IPS DF 6.9 (cell line): ENCODE data around the gene COL23A1.

ENCODE experiments used
- DNase-seq: peaks from one replicate; pipeline ENCODE4 v3.0.0-alpha.2; 2013; ENCODE audit warnings: low read depth, low spot score
- H3K27ac ChIP-seq: one replicate; pipeline ENCODE4 v1.5.1; 2013; ENCODE audit warnings: low read length, control low read depth
- H3K27me3 ChIP-seq: 2 replicates; pipeline ENCODE4 v1.6.1; 2013; ENCODE audit warnings: mild to moderate bottlenecking, low read length; ENCODE audit not compliant: control insufficient read depth, insufficient read depth
- H3K36me3 ChIP-seq: 2 replicates; pipeline ENCODE4 v1.6.1; 2013; ENCODE audit warnings: low read length; ENCODE audit not compliant: control insufficient read depth, insufficient read depth
- H3K4me1 ChIP-seq: 2 replicates; pipeline ENCODE4 v1.6.1; 2013; ENCODE audit warnings: low read length; ENCODE audit not compliant: control insufficient read depth, insufficient read depth
- H3K4me3 ChIP-seq: 2 replicates; pipeline ENCODE4 v1.5.1; 2013; ENCODE audit warnings: mild to moderate bottlenecking, low read length
- H3K9me3 ChIP-seq: 2 replicates; pipeline ENCODE4 v1.6.1; 2013; ENCODE audit warnings: low read length, inconsistent platforms; ENCODE audit not compliant: control insufficient read depth, insufficient read depth
- WGBS: extraction: QIAGEN DNeasy Blood & Tissue Kit; methylation state at CpG from one replicate; pipeline ENCODE4 v1.1.7; 2013; ENCODE audit warnings: mixed read lengths, missing lambda C conversion rate; ENCODE audit not compliant: insufficient read length, insufficient coverage; 5-methylcytosine and 5-hydroxymethylcytosine counted together

COL23A1 gene

DNA sequence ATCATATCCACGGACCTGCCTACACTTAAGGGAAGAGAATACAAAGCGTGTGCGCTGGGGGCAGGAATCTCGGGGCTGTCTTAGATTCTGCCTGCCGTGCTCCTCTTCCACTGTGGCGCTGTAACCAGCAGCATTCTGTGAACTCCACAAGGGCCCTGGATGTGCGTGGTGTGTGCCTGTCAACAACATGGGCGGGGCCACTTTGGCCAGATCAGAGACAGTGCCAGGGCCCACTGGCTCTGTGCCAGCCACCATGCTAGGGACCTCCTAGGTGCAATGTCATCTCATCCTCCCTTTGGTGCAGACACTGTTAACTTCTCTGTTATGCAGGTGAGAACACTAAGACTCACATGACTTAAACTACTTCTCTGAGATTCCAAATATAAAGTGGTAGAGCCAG is 113.7 kb downstream of the COL23A1 start:
- WGBS, result no CpG with 5 or more reads among the region's 8 CpGs
- Histone ChIP-seq H3K4me1 (0 out of 2 replicates have a peak, but pooled peaks cover 1% of the 10 kb centered on the region), H3K9me3 (no peaks in the 10 kb centered on the region), H3K27me3 (no peaks in the 10 kb centered on the region), H3K27ac (no peak overlapping the region), H3K36me3 (no peaks in the 10 kb centered on the region), H3K4me3 (no peak overlapping the region)
- no peak for DNase-seq

GRCh38 chr5:178475422-178475821 is 114.8 kb downstream of the COL23A1 start:
- Histone ChIP-seq H3K27me3 (no peaks in the 10 kb centered on the region), H3K4me1 (0 out of 2 replicates have a peak, but pooled peaks cover 1% of the 10 kb centered on the region), H3K9me3 (no peaks in the 10 kb centered on the region), H3K4me3 (no peak overlapping the region), H3K27ac (no peak overlapping the region), H3K36me3 (no peaks in the 10 kb centered on the region)
- no peak for DNase-seq
- WGBS, result no CpG with 5 or more reads among the region's 5 CpGs

DNA sequence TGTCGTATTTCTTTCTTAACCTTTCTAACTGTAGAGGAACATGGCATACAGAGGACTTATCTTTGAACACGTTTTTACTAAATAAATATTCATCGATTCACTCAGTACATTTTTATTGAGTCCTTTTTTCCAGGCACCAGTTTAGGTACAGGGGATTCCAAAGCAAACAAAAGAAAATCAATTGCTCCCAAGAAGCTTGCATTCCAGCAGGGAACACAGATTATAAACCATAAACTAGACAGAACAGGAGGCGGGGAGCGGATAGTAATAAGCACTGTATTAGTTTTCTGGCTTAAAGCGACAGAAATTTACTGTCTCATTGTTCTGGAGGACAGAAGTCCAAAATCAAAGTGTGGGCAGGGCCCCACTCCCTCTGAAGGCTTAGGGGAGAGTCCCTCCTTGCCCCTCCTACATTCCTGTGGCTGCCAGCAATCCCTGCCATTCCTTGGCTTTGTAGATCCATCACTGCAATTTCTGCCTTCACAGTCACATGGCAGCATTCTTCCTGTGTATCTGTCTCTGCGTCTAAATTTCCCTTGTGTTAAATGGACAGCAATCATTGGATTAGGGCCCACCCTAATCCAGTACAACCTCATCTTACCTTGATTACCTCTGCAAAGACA is 115.5 kb downstream of the COL23A1 start:
- no peak overlapping the region for H3K4me3 ChIP-seq
- WGBS, result no CpG with 5 or more reads among the region's 7 CpGs
- H3K36me3 ChIP-seq, result no peaks in the 10 kb centered on the region
- 0 out of 2 replicates have a peak, but pooled peaks cover 1% of the 10 kb centered on the region for H3K4me1 ChIP-seq
- no peak for DNase-seq
- no peak overlapping the region for H3K27ac ChIP-seq
- H3K27me3 ChIP-seq, result no peaks in the 10 kb centered on the region
- H3K9me3 ChIP-seq, result no peaks in the 10 kb centered on the region

DNA sequence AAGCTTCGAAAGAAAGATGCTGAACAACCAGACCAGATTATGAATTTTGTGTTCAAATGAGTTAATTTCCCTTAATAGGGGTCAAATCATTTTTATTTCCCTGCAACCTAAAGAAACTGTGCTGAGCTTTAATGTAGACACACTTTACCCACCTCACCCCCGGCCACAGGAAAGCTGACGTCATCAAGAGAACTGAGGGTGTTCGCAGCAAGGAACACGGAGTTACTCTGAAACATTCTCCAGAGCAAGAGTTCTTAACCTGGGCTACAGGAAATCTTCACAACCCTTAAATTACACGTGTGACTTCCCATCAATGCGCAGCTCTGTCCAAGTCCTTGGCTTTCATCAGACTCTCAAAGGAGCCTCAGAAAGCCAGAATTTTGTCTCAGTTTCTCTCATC is 116.3 kb downstream of the COL23A1 start:
- Histone ChIP-seq H3K4me1 (0 out of 2 replicates have a peak, but pooled peaks cover 1% of the 10 kb centered on the region), H3K27ac (no peak overlapping the region), H3K36me3 (no peaks in the 10 kb centered on the region), H3K27me3 (no peaks in the 10 kb centered on the region), H3K9me3 (no peaks in the 10 kb centered on the region), H3K4me3 (no peak overlapping the region)
- DNase-seq, result no peak
- no CpG with 5 or more reads among the region's 7 CpGs for WGBS

DNA sequence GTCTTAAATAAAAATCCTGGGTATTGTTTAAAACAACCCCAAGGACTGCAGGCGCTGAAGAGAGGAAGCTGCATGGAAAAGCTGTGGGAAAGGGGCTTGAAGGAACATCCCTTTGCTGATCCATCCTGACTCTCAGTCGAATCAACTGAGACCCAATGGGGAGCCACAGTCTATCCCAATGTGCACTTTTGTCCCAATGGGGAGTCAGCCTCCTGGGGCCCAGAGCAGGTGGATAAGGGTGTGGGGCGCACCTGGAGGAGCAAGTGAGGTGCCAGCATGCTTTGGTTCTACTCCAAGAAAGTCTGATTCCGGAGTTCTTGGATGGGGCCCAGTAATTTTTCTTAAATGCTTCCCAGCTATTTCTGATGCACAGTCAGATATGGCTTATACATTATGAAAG is 118.1 kb downstream of the COL23A1 start:
- no CpG with 5 or more reads among the region's 4 CpGs for WGBS

DNA sequence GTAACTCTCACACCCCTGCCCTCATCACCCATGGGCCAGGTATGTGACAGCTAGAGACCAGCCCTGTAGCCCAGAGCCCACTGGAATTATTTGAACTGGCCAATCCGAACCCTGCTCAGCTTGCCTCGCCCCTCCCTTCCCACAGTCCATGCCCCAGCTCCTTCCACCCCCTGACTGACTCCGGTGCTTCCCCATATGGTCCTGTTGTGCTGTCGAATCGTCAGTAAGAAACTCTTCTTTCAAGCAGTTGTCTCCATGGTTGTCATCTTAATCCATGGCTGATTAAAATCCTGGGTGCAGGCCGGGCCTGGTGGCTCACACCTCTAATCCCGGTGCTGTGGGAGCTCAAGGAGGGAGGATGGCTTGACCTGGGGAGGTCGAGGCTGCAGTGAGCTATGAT is 118.5 kb downstream of the COL23A1 start:
- no peaks in the 10 kb centered on the region for H3K36me3 ChIP-seq
- no CpG with 5 or more reads among the region's 8 CpGs for WGBS
- no peaks in the 10 kb centered on the region for H3K27me3 ChIP-seq
- no peak for DNase-seq
- 0 out of 2 replicates have a peak, but pooled peaks cover 1% of the 10 kb centered on the region for H3K4me1 ChIP-seq
- H3K27ac ChIP-seq, result no peak overlapping the region
- no peaks in the 10 kb centered on the region for H3K9me3 ChIP-seq
- no peak overlapping the region for H3K4me3 ChIP-seq

More for the DNA sequence above, 118.1 kb downstream of the COL23A1 start:
- no peak overlapping the region for H3K27ac ChIP-seq
- H3K9me3 ChIP-seq, result no peaks in the 10 kb centered on the region
- no peaks in the 10 kb centered on the region for H3K27me3 ChIP-seq
- no peaks in the 10 kb centered on the region for H3K36me3 ChIP-seq
- 0 out of 2 replicates have a peak, but pooled peaks cover 1% of the 10 kb centered on the region for H3K4me1 ChIP-seq
- DNase-seq, result no peak
- no peak overlapping the region for H3K4me3 ChIP-seq

GRCh38 chr5:178470760-178471025 is 119.5 kb downstream of the COL23A1 start:
- Histone ChIP-seq H3K9me3 (no peaks in the 10 kb centered on the region), H3K27ac (no peak overlapping the region), H3K4me3 (no peak overlapping the region), H3K4me1 (peaks cover 1% of the 10 kb centered on the region; the same call in 1 of the 2 replicates), H3K36me3 (no peaks in the 10 kb centered on the region), H3K27me3 (no peaks in the 10 kb centered on the region)
- DNase-seq, result no peak
- no CpG with 5 or more reads among the region's 6 CpGs for WGBS

DNA sequence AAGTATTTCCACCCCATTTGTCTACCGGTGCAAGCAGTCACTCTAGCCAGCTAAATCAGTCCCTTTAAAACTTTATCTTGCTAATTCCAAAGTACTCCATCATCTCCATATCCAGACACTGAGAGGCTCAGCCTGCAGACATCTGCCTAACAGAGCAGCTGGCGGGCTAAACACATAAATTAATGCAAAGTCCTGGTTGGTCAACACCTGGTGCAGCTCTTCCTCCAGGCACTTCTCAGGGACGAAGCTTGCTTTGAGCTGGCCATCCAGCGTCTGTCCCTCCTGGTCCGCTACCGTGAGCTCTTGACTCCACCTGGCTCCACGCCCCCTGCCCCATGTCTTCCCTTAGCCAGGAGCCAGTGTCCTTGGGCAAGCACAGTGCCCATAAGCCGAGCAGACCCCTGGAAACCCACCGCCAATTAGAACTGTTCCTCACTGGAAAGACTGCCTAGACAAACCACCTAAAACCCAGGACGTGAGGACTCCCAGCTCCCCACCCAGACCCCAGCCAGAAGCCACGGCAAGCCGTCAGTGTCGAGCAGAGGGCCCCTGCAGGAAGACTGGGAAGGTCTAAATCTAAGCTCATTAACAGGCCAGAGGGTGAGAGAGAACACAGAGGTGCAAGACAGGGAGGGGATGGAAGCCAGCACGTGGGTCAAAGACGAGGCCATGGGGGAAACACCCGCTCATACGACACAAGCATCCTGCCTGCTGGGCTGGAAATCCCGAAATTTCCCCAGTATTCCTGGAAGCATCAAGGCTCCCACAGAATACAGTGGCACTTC is 120.0 kb downstream of the COL23A1 start:
- WGBS, result no CpG with 5 or more reads among the region's 18 CpGs
- Histone ChIP-seq H3K9me3 (no peaks in the 10 kb centered on the region), H3K36me3 (no peaks in the 10 kb centered on the region), H3K27me3 (no peaks in the 10 kb centered on the region), H3K4me1 (peaks cover 1% of the 10 kb centered on the region; the same call in 1 of the 2 replicates), H3K27ac (no peak overlapping the region), H3K4me3 (no peak overlapping the region)
- DNase-seq, result no peak

DNA sequence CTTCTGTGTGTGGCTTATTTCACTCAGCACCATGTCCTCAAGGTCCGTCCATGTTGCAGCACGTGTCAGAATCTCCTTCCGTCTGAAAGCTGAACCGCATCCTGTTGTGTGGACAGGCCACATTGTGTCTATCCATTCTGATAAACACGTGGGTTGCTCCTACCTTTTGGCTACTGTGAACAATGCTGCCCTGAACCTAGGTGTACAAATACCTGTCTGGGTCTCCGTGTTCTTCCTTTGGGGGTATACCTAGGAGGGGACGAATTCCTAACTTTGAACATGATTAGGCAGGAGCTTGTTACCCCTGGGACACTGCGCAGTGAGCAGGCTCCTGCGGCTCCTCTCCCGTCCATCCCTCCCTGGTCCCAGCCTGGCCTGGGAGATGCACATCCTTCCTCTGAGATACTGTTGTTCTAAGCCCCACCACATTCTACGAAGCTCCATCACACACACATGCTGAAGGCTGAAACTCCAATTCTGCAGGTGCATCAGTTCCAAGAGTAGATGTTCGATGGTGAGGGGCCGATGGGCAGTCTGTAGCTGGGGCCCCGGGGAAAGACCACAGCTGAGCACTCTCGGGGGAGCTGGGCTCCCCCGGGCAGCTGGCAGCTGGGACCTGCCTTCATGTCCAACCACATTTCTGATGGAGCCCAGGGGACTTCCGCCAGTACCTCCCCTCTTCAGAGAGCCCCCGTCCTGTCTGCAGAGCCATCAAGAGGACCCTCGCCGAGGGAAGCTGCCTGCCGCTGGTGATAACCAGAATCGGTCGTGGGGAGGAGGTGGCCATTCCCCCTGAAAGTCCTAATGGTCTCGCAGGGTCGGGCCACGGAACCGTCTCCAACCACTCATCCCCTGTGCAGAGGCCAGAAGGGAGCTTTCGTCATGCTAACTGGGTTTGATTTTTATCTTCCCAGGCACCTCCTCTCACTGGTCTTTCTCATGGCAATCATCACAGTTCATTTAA is 120.9 kb downstream of the COL23A1 start:
- Histone ChIP-seq H3K9me3 (no peaks in the 10 kb centered on the region), H3K27ac (no peak overlapping the region), H3K36me3 (no peaks in the 10 kb centered on the region), H3K27me3 (no peaks in the 10 kb centered on the region), H3K4me3 (no peak overlapping the region), H3K4me1 (peaks cover 1% of the 10 kb centered on the region; the same call in 1 of the 2 replicates)
- no CpG with 5 or more reads among the region's 28 CpGs for WGBS
- no peak for DNase-seq

GRCh38 chr5:178468196-178468685 is 122.0 kb downstream of the COL23A1 start:
- Histone ChIP-seq H3K27ac (no peak overlapping the region), H3K4me3 (no peak overlapping the region), H3K36me3 (no peaks in the 10 kb centered on the region), H3K9me3 (no peaks in the 10 kb centered on the region), H3K27me3 (no peaks in the 10 kb centered on the region), H3K4me1 (peaks cover 1% of the 10 kb centered on the region; the same call in 1 of the 2 replicates)
- no peak for DNase-seq
- no CpG with 5 or more reads among the region's 18 CpGs for WGBS
